ENCODE results near the gene AMHR2.
"Not testable (repeated sequence)": the region's sequence is repeated elsewhere in the genome, so short reads cannot be mapped to it uniquely, and the experiment has no call there.

AMHR2 gene

GRCh38 chr12:53380794-53381730 lies 42.6 kb upstream of the AMHR2 start:
- peak; percentile 61 for DNase-seq (ENCODE audit: low read depth)
- TF ChIP-seq CTCF (IDR thresholded peaks at IDR 0.05; ENCODE audit: low read length, missing control alignments): no peak

GRCh38 chr12:53381731-53382630 lies 41.7 kb upstream of the AMHR2 start:
- DNase-seq (ENCODE audit: low read depth): peak; percentile 80
- peak overlapping the region; percentile 48 for H3K4me3 ChIP-seq (replicated peaks; ENCODE audit: low read depth, low read length)
- TF ChIP-seq CTCF (IDR thresholded peaks at IDR 0.05; ENCODE audit: low read length, missing control alignments): peak; percentile 49

More at GRCh38 chr12:53380794-53381730, 42.6 kb upstream of the AMHR2 start:
- H3K4me3 ChIP-seq (replicated peaks; ENCODE audit: low read depth, low read length): peak overlapping the region; percentile 48

- no peak for TF ChIP-seq CTCF (IDR thresholded peaks at IDR 0.05; ENCODE audit: low read length, missing control alignments)
- peak overlapping the region; percentile 31 for H3K4me3 ChIP-seq (replicated peaks; ENCODE audit: low read depth, low read length)
- DNase-seq (ENCODE audit: low read depth): no peak
Observed at GRCh38 chr12:53383258-53383657, 40.4 kb upstream of the AMHR2 start.

GRCh38 chr12:53386381-53386780 lies 37.3 kb upstream of the AMHR2 start:
- DNase-seq (ENCODE audit: low read depth); H3K4me3 ChIP-seq (replicated peaks; ENCODE audit: low read depth, low read length): not testable (repeated sequence)

GRCh38 chr12:53388932-53389331 lies 34.7 kb upstream of the AMHR2 start:
- TF ChIP-seq CTCF (IDR thresholded peaks at IDR 0.05; ENCODE audit: low read length, missing control alignments): no peak
- no peak for DNase-seq (ENCODE audit: low read depth)
- peak overlapping the region; percentile 19 for H3K4me3 ChIP-seq (replicated peaks; ENCODE audit: low read depth, low read length)

- TF ChIP-seq CTCF (IDR thresholded peaks at IDR 0.05; ENCODE audit: low read length, missing control alignments): no peak
- no peak for DNase-seq (ENCODE audit: low read depth)
- H3K4me3 ChIP-seq (replicated peaks; ENCODE audit: low read depth, low read length): no peak overlapping the region
Observed at GRCh38 chr12:53389702-53390101, 34.0 kb upstream of the AMHR2 start.

GRCh38 chr12:53391724-53392123 lies 31.9 kb upstream of the AMHR2 start:
- no peak overlapping the region for H3K4me3 ChIP-seq (replicated peaks; ENCODE audit: low read depth, low read length)
- TF ChIP-seq CTCF (IDR thresholded peaks at IDR 0.05; ENCODE audit: low read length, missing control alignments): no peak
- no peak for DNase-seq (ENCODE audit: low read depth)

Data from fibroblast of pulmonary artery (primary cell).